HG03565 (cell line): ENCODE data around the gene NUTM2D.
"Not testable (repeated sequence)": the region's sequence is repeated elsewhere in the genome, so short reads cannot be mapped to it uniquely, and the experiment has no call there.

ENCODE experiments used
- ATAC-seq: cut with Tn5 transposase; IDR thresholded peaks from one replicate; pipeline ENCODE4 v1.9.1; 2021; ENCODE audit warnings: mild to moderate bottlenecking, moderate library complexity; ENCODE audit not compliant: unreplicated experiment

NUTM2D gene

GRCh38 chr10:87374091-87374490 is 16.5 kb downstream of the NUTM2D start:
- not testable (repeated sequence) for ATAC-seq

DNA sequence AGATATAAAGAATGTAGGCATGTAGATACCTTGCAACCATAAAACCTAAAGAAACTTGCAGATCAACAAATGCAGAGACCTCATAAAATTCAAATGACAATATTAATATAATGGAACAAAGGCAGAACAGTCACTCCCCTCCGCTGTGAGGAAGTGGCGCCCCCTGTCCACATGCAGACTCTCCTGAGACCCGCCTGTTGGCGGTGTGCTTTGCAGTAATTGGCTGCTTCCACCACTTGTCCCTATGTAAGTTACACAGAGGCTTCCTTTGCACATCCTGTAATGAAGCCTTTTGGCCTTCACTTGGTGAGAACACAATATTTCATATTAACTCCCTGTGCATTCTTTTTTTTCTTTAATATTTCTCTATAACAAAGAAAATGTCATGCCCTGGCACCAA is 21.6 kb downstream of the NUTM2D start:
- not testable (repeated sequence) for ATAC-seq

GRCh38 chr10:87383149-87383857 is 25.8 kb downstream of the NUTM2D start:
- not testable (repeated sequence) for ATAC-seq

DNA sequence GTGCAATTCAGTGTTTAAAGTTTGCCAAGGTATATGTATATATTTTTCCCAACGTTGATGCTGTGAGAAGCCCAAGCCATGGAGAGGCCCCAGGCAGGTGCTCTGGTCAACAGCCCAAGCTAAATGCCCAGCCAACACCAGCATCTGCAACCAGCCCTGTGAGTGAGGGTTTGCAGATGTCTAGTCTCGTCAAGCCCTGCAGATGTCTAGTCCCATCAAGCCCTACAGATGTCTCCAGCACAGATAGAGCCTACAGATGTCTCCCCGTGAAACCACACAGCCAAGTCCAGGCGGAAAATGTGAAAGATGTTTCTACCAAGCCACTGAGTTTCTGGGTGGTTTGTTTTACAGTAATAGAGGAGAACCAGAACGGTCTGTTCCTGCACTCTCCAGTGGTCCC is 26.7 kb downstream of the NUTM2D start:
- ATAC-seq, result not testable (repeated sequence)

DNA sequence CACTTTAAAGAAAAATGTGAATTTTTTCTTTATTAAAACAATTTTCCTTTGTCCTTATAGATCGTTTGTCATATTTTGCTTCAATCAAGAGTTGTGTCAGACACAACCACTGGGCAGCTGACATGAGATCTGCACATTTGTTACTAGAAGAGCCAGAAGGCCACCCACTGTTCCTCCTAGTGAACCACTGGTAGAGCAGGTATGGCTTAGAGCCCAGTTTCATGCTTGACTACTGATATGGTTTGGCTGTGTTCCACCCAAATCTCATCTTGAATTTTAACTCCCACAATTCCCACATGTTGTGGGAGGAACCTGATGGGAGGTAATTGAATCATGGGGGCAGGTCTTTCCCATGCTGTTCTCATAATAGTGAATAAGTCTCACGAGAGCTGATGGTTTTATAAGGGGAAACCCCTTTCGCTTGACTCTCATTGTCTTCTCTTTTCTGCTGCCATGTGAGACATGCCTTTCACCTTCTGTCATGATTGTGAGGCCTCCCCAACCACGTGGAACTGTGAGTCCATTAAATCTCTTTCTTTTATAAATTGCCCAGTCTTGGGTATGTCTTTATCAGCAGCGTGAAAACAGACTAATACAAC is 28.3 kb downstream of the NUTM2D start:
- not testable (repeated sequence) for ATAC-seq

DNA sequence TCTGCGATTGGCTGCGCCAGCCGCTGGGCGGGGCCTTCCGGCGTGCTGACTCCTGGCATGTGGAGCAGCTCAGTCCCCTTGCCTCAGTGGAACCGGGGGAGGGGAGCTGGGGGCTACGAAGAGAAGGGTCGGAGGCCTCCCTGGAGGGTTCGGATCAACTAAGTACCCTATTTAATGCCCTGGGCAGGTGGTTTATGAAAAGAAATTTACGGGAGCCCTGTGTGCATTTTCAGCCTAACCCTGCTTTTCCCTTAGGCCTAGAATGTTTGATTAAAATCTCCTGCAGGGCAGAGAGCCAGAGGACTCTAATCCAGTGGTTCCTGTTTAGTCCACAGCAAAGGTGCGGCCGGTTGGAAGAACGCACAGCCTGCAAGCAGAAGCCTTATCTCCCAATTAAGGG is 33.8 kb downstream of the NUTM2D start:
- ATAC-seq, result not testable (repeated sequence)

GRCh38 chr10:87396206-87396605 is 38.7 kb downstream of the NUTM2D start:
- ATAC-seq, result not testable (repeated sequence)

DNA sequence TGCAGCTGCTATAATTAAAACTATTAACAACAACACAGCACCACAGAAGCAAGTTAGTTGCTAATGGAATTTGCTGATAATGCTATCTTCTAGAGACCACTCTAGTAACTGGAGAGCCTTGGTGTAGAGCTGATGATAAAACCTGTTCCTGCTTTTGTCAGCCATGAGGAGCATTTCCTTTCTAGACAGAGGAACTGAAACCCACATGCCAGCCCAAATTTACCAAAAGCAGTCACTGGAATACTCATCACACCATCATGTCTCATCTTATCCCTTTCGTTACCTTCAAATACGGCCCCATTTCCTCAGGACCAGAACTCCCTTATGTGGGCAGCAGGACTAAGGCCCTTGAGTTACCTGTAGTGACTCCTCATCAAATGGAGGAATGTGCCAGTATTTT is 40.9 kb downstream of the NUTM2D start:
- ATAC-seq, result peak; percentile 45

- not testable (repeated sequence) for ATAC-seq
These were observed 50.2 kb downstream of the NUTM2D start for GRCh38 chr10:87407516-87408467.

GRCh38 chr10:87413921-87414320 is 56.4 kb downstream of the NUTM2D start:
- not testable (repeated sequence) for ATAC-seq
